OCI-LY1 (cell line): Measurements from ENCODE around the gene MOB1B.

Experiments used
- H2AFZ ChIP-seq: fragments of 200-600 bp; sonication (generic), shearing (Covaris generic); 2 replicates; pipeline ENCODE4 v1.6.0; 2014; ENCODE audit warnings: antibody characterized with exemption, mild to moderate bottlenecking, low read length
- H3F3A ChIP-seq: fragments of 200-600 bp; sonication (generic), shearing (Covaris generic); 2 replicates; pipeline ENCODE4 v1.6.0; 2014; ENCODE audit warnings: mild to moderate bottlenecking, antibody characterized with exemption, low read length, moderate library complexity; ENCODE audit not compliant: insufficient read depth
- H3K27ac ChIP-seq: fragments of 200-600 bp; sonication (generic); 2 replicates; pipeline ENCODE4 v1.5.1; 2014; ENCODE audit warnings: low read length, mixed run types, mild to moderate bottlenecking, low read depth; ENCODE audit not compliant: poor library complexity, severe bottlenecking
- H3K27me3 ChIP-seq: fragments of 200-600 bp; sonication (generic); 2 replicates; pipeline ENCODE4 v1.6.0; 2014; ENCODE audit warnings: antibody characterized with exemption, mild to moderate bottlenecking, low read length, moderate library complexity; ENCODE audit not compliant: insufficient read depth
- H3K36me3 ChIP-seq: fragments of 200-600 bp; sonication (generic); 2 replicates; pipeline ENCODE4 v1.6.1; 2014; ENCODE audit warnings: mild to moderate bottlenecking, antibody characterized with exemption, low read length, moderate library complexity, mixed read lengths; ENCODE audit not compliant: insufficient read depth
- H3K4me1 ChIP-seq: fragments of 200-600 bp; sonication (generic); 2 replicates; pipeline ENCODE4 v1.5.1; 2014; ENCODE audit warnings: mild to moderate bottlenecking, low read length, moderate library complexity; ENCODE audit not compliant: insufficient read depth, severe bottlenecking
- H3K4me2 ChIP-seq: fragments of 200-600 bp; sonication (generic), shearing (Covaris generic); 2 replicates; pipeline ENCODE4 v1.6.1; 2014; ENCODE audit warnings: low read length
- H3K4me3 ChIP-seq: fragments of 200-600 bp; sonication (generic); 2 replicates; pipeline ENCODE4 v1.5.1; 2014; ENCODE audit warnings: low read length, low read depth, mild to moderate bottlenecking, mixed read lengths; ENCODE audit not compliant: poor library complexity, severe bottlenecking
- H3K79me2 ChIP-seq: fragments of 200-600 bp; shearing (Covaris generic); 2 replicates; pipeline ENCODE4 v1.6.1; 2016; ENCODE audit warnings: mixed run types, low read length, mixed read lengths; ENCODE audit not compliant: insufficient read depth
- H3K9ac ChIP-seq: fragments of 200-600 bp; sonication (generic), shearing (Covaris generic); 2 replicates; pipeline ENCODE4 v1.6.1; 2014; ENCODE audit warnings: mild to moderate bottlenecking, low read length, mixed read lengths
- H3K9me2 ChIP-seq: fragments of 200-600 bp; sonication (generic), shearing (Covaris generic); 2 replicates; pipeline ENCODE4 v1.6.1; 2014; ENCODE audit warnings: low read depth, mild to moderate bottlenecking, low read length, mixed read lengths
- H3K9me3 ChIP-seq: fragments of 200-600 bp; shearing (Covaris generic); 2 replicates; pipeline ENCODE4 v1.6.1; 2014; ENCODE audit warnings: low read length, mixed read lengths
- H4K20me1 ChIP-seq: fragments of 200-600 bp; sonication (generic), shearing (Covaris generic); 2 replicates; pipeline ENCODE4 v1.6.0; 2016; ENCODE audit warnings: mild to moderate bottlenecking, low read length; ENCODE audit not compliant: insufficient read depth
- CTCF ChIP-seq: fragments of 200-600 bp; sonication (generic), shearing (Covaris generic); IDR thresholded peaks from 2 replicates; pipeline ENCODE4 v1.5.1; 2017; ENCODE audit warnings: mild to moderate bottlenecking, antibody characterized with exemption, low read length, moderate library complexity, mixed read lengths
- EZH2 ChIP-seq: fragments of 200-600 bp; sonication (generic), shearing (Covaris generic); IDR thresholded peaks from 2 replicates; pipeline ENCODE4 v1.8.0; 2017; ENCODE audit warnings: borderline replicate concordance, mixed run types, mild to moderate bottlenecking, antibody characterized with exemption, low read length, moderate library complexity, mixed read lengths

The MOB1B gene

GRCh38 chr4:71006203-71006907, 104.2 kb downstream of the MOB1B start:
- H4K20me1 ChIP-seq: no peaks in the 10 kb centered on the region
- H3K9ac ChIP-seq: no peak overlapping the region; the same call in 1 of the 2 replicates
- H3K79me2 ChIP-seq: peaks cover 90% of the 10 kb centered on the region
- TF ChIP-seq EZH2 (no peak), CTCF (no peak)
- peak overlapping the region; percentile 81 for H3K27ac ChIP-seq
- H3K27me3 ChIP-seq: no peaks in the 10 kb centered on the region
- H3K4me1 ChIP-seq: peaks cover 83% of the 10 kb centered on the region
- peak overlapping the region; percentile 9 for H3K4me3 ChIP-seq
- H3K36me3 ChIP-seq: peaks cover 62% of the 10 kb centered on the region
- peak overlapping the region; percentile 38 for H3K4me2 ChIP-seq
- H2AFZ ChIP-seq: no peak overlapping the region
- no peaks in the 10 kb centered on the region for H3K9me2 ChIP-seq
- H3F3A ChIP-seq: no peaks in the 10 kb centered on the region
- H3K9me3 ChIP-seq: no peaks in the 10 kb centered on the region

GRCh38 chr4:71008196-71008595, 106.0 kb downstream of the MOB1B start:
- no peaks in the 10 kb centered on the region for H3K9me3 ChIP-seq
- no peaks in the 10 kb centered on the region for H4K20me1 ChIP-seq
- peaks cover 67% of the 10 kb centered on the region for H3K4me1 ChIP-seq
- H3K4me3 ChIP-seq: no peak overlapping the region
- H3K36me3 ChIP-seq: peaks cover 63% of the 10 kb centered on the region
- no peaks in the 10 kb centered on the region for H3F3A ChIP-seq
- no peak overlapping the region for H3K4me2 ChIP-seq
- H3K9me2 ChIP-seq: no peaks in the 10 kb centered on the region
- H3K9ac ChIP-seq: no peak overlapping the region
- peak overlapping the region; percentile 51 for H3K27ac ChIP-seq
- H3K79me2 ChIP-seq: peaks cover 81% of the 10 kb centered on the region
- TF ChIP-seq CTCF (no peak), EZH2 (no peak)
- H2AFZ ChIP-seq: no peak overlapping the region
- no peaks in the 10 kb centered on the region for H3K27me3 ChIP-seq

GRCh38 chr4:71009086-71009485, 106.9 kb downstream of the MOB1B start:
- Histone ChIP-seq H2AFZ (no peak overlapping the region), H3K4me3 (no peak overlapping the region), H4K20me1 (no peaks in the 10 kb centered on the region), H3F3A (no peaks in the 10 kb centered on the region), H3K27ac (peak overlapping the region; percentile 51), H3K9me2 (no peaks in the 10 kb centered on the region), H3K9ac (no peak overlapping the region), H3K27me3 (no peaks in the 10 kb centered on the region), H3K79me2 (peaks cover 72% of the 10 kb centered on the region), H3K36me3 (peaks cover 66% of the 10 kb centered on the region), H3K4me2 (no peak overlapping the region), H3K9me3 (no peaks in the 10 kb centered on the region), H3K4me1 (peaks cover 59% of the 10 kb centered on the region)
- TF ChIP-seq EZH2: no peak
- TF ChIP-seq CTCF: no peak
